Tibial artery (tissue), 4 donors: ENCODE data around the gene FBXW11.

ENCODE experiments used
- DNase-seq, 2 donors: peaks; one replicate each; pipeline ENCODE4 v3.0.0-alpha.2; 2019
- H3K27ac ChIP-seq, 2 donors: fragments of 200-600 bp; sonication (generic) in 1 of 2; 1 replicate in 1 of 2; 2 replicates in 1 of 2; pipeline ENCODE4 v1.5.1; 2018 to 2019; ENCODE audit warnings: mild to moderate bottlenecking in 1 of 2
- H3K27me3 ChIP-seq, 2 donors: fragments of 200-600 bp; sonication (generic) in 1 of 2; one replicate each; pipeline versions ENCODE4 v1.5.1 to v1.6.0; 2016 to 2019
- H3K36me3 ChIP-seq, 3 donors: fragments of 200-600 bp; sonication (generic) in 2 of 3; one replicate each; pipeline ENCODE4 v1.5.1; 2016 to 2019; ENCODE audit warnings: mild to moderate bottlenecking in 2 of 3
- H3K4me1 ChIP-seq, 4 donors: fragments of 200-600 bp; sonication (generic) in 2 of 4; 1 replicate in 3 of 4; 2 replicates in 1 of 4; pipeline ENCODE4 v1.5.1; 2016 to 2019
- H3K4me3 ChIP-seq, 2 donors: fragments of 200-600 bp; sonication (generic) in 1 of 2; 1 replicate in 1 of 2; 2 replicates in 1 of 2; pipeline ENCODE4 v1.5.1; 2018 to 2019; ENCODE audit warnings: mild to moderate bottlenecking in 2 of 2
- H3K9me3 ChIP-seq, 3 donors: fragments of 200-600 bp; sonication (generic) in 1 of 3; one replicate each; pipeline ENCODE4 v1.5.1; 2016 to 2019
- intact Hi-C: fragments of 100-400 bp; cut with DNase I; formaldehyde crosslinking; loops from one replicate; pipeline ENCODE4 v1.15.0; 2023; ENCODE audit warnings: low total_unique reads
- TF ChIP-seq, protein P1 (sequence below), 2 experiments: fragments of 200-600 bp in 1 of 2; fragments of 450-650 bp in 1 of 2; IDR thresholded peaks; one replicate each; pipeline ENCODE4 v1.5.1; 2017 to 2019; ENCODE audit warnings: antibody characterized with exemption in 2 of 2, mild to moderate bottlenecking in 1 of 2, moderate library complexity in 1 of 2

The FBXW11 gene

DNA sequence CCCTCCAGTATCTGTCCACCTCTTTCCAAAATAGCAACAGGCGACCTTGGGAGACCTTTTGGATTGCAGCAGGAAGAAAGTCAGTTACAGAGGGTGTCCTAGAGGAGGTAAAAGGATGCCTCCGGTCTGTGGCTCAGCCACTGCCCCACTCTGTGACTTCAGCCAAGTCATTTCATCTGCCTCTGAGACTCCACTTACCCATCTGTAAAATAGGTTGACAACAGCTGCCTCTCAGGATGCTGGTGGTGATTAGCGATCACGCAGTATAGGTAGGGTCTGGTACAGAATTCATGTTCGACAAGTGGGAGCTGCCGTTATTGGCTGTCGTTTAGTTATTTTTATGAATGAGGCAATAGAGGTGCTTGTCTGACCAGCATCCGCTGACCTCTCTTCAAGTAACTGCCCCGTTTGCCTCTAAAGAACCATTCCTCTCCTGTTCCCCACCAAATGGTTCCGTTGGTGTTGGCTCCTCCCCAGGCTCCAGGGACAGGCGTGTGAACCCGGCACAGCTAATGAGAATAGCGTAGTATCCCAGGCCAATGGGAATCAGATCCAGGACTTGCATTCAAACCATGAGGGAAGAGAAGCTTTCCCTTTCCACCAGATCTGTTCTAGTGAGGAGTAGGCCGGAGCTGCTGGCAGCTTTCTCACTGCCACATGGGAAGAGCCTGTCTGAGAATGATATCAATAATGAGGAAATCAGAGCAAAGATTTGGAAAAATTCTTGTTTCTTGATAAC is 156.7 kb downstream of the FBXW11 start:
- peak in 1 of 2 donors; percentile 51 for DNase-seq
- TF ChIP-seq, protein P1, sequence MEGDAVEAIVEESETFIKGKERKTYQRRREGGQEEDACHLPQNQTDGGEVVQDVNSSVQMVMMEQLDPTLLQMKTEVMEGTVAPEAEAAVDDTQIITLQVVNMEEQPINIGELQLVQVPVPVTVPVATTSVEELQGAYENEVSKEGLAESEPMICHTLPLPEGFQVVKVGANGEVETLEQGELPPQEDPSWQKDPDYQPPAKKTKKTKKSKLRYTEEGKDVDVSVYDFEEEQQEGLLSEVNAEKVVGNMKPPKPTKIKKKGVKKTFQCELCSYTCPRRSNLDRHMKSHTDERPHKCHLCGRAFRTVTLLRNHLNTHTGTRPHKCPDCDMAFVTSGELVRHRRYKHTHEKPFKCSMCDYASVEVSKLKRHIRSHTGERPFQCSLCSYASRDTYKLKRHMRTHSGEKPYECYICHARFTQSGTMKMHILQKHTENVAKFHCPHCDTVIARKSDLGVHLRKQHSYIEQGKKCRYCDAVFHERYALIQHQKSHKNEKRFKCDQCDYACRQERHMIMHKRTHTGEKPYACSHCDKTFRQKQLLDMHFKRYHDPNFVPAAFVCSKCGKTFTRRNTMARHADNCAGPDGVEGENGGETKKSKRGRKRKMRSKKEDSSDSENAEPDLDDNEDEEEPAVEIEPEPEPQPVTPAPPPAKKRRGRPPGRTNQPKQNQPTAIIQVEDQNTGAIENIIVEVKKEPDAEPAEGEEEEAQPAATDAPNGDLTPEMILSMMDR (IDR thresholded peaks at IDR 0.05), result no peak
- Histone ChIP-seq H3K4me1 (peaks cover 0 to 12% (median 3%) of the 10 kb centered on the region in 4 donors), H3K36me3 (no peaks in the 10 kb centered on the region), H3K27ac (no peak overlapping the region), H3K9me3 (no peaks in the 10 kb centered on the region), H3K4me3 (no peak overlapping the region), H3K27me3 (no peaks in the 10 kb centered on the region)
- intact Hi-C loops, result no loop called here

DNA sequence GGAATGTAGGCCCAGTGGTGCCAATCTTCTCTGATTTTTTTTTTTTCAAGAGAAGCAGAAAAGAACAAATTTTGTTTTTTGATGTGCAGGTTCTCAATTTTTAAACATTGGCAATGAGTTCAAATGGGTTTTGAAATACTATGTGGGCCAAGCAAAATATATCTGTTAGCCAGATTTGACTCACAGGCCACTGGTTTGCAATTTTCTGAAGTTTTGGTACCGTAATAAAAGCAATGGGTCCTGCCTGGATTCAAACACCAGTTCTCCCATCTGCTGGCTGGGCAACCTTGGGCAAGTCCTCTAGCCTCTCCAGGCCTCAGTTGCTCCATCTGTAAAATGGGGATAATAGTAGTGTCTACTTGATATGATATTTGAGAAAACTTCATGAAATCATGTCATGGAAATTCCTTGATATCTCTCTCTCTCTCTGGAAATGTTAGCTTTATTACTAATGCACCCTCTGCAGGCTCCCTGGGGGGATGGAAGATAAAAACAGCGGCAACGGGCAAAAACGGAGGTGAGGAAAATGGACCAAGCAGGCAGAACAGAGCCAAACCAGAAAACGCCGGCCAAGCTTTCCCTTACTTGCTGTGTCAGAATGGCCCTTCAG is 157.4 kb downstream of the FBXW11 start:
- H3K36me3 ChIP-seq, result no peaks in the 10 kb centered on the region
- no peak for DNase-seq
- intact Hi-C loops, result no loop called here
- H3K4me3 ChIP-seq, result no peak overlapping the region
- H3K27ac ChIP-seq, result no peak overlapping the region
- peaks cover 0 to 12% (median 3%) of the 10 kb centered on the region in 4 donors for H3K4me1 ChIP-seq
- no peaks in the 10 kb centered on the region for H3K9me3 ChIP-seq
- TF ChIP-seq, protein P1 (IDR thresholded peaks at IDR 0.05), result peak; percentile 5 to 9
- no peaks in the 10 kb centered on the region for H3K27me3 ChIP-seq

DNA sequence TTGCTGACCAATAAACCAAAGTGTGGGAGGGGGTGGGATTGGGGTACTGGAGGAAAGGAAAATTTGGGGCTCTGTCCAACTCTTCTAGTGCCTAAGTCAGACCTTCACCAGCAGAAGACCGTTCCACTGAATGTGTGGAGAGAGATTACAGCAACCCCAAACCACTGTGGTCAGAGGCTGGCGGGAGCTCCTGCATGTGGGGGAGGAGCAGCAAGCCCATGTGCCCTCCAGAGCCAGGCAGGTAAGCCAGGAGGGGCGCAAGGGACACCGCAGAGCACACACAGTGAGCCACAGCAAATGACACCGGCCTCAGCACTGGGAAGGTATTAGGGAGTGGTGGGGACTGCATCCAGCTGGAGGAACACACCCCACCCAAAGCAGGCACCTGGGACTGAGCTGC is 158.0 kb downstream of the FBXW11 start:
- Histone ChIP-seq H3K36me3 (no peaks in the 10 kb centered on the region), H3K27me3 (no peaks in the 10 kb centered on the region), H3K4me3 (no peak overlapping the region), H3K4me1 (peaks cover 0 to 12% (median 3%) of the 10 kb centered on the region in 4 donors), H3K9me3 (no peaks in the 10 kb centered on the region), H3K27ac (no peak overlapping the region)
- DNase-seq, result no peak
- intact Hi-C loops, result no loop called here
- TF ChIP-seq, protein P1 (IDR thresholded peaks at IDR 0.05), result no peak

DNA sequence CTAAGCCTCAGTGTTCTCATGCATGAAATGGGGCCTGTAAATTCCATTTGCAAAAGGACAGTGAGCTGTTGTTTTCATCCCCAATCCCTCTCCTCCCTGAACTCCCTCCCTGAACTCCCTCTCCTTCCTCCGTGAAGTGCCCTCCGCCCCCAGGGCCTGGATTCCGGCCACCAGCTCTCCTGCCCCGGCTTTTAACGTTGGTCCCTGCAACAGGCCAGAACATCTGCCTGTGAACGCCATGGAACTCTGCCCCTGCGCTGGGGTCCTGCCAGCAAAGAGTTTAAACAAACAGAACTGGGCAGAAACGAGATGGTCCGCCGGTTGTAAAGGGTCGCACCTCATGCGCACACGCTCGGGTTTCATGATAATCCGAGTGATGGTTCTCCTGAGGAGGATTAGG is 158.4 kb downstream of the FBXW11 start:
- no peak for DNase-seq
- H3K4me3 ChIP-seq, result no peak overlapping the region
- no peaks in the 10 kb centered on the region for H3K9me3 ChIP-seq
- H3K36me3 ChIP-seq, result no peaks in the 10 kb centered on the region
- H3K4me1 ChIP-seq, result peaks cover 0 to 13% (median 3%) of the 10 kb centered on the region in 4 donors
- H3K27me3 ChIP-seq, result no peaks in the 10 kb centered on the region
- TF ChIP-seq, protein P1 (IDR thresholded peaks at IDR 0.05), result no peak
- no peak overlapping the region for H3K27ac ChIP-seq
- intact Hi-C loops, result no loop called here

DNA sequence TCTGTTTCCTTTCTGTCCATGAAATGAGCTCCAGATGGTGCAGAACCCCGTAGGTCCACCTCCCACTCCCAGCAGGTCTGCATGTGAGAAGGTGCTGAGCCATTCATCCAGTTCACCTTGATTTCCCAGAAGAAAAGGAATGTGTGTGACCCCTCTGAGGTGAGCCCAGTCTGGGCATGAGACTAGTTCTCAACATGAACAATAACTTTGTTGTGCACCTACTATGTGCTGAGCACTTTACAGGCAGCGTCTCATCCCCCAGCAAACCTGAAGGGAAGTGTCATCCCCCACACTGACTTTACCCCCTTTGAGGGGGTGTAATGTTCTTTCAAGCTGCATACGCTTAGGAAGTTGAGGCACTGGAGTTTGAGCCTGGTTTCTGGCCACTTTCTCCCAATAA is 159.4 kb downstream of the FBXW11 start:
- H3K9me3 ChIP-seq, result no peaks in the 10 kb centered on the region
- intact Hi-C loops, result no loop called here
- TF ChIP-seq, protein P1 (IDR thresholded peaks at IDR 0.05), result no peak
- H3K27me3 ChIP-seq, result no peaks in the 10 kb centered on the region
- no peak for DNase-seq
- H3K27ac ChIP-seq, result no peak overlapping the region
- H3K4me3 ChIP-seq, result no peak overlapping the region
- H3K36me3 ChIP-seq, result no peaks in the 10 kb centered on the region
- H3K4me1 ChIP-seq, result peaks cover 0 to 20% (median 3%) of the 10 kb centered on the region in 4 donors
